GM21526 (cell line): Measurements from ENCODE around the gene BARHL2.

Experiments
- ATAC-seq: cut with Tn5 transposase; IDR thresholded peaks from one replicate; pipeline ENCODE4 v1.9.1; 2021; ENCODE audit warnings: moderate library complexity; ENCODE audit not compliant: unreplicated experiment, low FRiP score

The BARHL2 gene

DNA sequence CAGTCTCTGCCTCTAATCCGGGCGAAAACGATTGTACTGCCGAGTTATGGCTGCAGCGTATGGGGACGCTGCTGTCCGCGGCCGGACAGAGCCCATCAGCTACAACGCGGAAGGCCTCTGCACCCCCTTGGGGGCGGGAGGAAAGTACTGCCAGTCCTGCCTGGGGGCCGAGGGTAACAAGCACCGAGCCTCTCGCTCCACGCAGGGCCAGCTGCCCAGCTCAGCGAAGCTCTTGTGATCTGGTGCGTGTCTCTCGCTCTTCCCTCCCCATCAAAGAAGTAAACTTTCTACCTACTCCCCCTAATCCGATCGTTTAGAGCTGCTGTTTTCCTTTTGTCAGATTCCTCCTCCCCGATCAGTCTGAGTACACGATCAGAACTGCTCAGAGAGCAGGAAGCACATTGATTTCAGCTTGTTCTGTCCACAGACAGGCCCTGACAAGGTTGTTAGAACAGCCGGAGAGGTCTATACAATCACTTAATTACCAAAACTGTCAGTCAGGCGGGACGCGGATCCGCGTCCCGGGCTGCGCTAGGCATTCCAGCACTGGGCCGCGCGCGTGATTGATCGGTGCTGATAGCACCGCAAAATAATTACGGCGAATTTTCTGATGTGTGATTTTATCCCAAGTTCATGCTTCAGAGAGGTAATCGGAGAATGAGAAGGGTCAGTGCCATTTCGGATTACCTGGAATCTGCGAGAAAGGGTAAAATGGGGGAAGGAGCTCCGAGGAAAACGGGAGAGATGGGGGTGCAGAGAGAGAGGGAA, 8.7 kb upstream of the BARHL2 start:
- ATAC-seq: no peak

DNA sequence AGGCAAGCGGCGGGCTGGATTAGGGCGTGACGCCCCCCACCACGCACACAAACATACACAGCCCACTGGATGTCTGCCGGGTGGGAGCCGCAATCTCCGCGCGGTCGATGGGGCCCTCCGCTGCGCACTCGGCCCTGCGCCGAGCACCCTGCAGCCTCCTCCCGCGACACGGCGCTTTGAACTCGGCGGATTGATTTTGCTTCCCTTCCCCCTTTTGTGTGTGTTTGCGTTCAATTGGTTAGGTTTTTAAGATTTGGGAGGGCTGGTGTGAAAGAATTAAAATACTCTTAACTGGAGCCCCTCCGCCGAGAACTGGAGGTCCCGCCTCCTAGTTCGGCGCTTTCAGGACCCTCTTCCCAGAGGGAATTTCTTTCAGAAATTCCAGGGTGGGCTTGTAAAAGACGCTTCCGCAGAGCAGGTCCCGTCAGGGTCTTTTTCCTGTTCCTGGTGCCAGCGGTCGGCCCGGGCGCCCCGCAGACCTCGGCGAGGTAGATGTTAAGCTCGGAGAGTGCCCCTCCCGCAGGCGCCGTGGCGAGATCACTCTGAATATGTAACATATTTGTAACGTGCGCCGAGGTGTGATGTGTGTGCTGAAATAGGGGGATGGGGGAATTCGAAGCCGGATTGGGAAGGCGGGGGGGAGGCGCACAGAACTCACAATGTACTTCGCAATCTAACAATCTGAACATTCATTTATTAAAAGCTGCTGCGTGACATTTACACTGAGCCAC, 8.0 kb upstream of the BARHL2 start:
- no peak for ATAC-seq

DNA sequence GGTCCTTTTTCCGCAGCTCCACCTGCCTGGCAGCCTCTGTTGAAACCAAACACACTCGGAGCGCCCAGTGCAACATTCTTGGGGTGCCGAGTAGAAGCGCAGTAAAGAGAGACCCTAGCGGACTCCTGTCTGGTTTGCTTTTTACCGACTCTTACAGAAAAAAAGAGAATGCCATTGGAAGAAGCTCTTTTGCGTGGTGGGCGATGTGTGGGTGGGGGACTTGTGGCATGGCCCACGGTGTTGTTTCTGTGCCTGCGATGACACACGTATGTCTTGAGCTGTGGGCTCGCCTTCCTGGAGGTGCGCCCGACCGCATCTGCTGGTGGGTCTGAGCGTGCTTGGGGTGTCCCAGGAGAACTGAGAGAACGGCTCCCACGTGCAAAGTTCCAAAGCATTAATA, 7.3 kb upstream of the BARHL2 start:
- ATAC-seq: no peak

DNA sequence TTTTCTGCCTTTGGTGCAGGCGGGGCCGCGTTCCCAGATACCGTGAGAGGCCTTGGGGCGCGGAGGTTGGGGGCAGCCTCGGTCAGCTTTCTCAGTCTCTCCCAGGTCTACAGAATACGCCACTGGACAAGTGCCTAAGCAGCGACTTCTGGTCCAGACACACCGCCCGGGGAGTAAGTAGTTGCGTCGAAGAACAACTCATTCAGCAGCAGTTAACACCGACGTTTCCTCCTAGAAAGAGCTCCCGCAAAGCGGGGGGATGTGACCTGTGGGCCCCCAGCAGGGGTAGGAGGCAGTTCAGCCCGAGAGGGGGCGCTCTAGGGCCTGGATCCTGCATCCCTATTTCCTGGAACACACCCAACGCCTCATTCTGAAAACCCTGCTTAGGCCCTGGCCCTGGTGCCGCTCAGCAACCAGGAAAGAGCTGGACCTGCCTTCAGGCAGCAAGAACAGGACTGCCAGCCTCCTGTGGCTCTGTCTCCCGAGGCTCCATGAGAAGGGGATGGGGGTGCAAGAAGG, 6.5 kb upstream of the BARHL2 start:
- no peak for ATAC-seq

DNA sequence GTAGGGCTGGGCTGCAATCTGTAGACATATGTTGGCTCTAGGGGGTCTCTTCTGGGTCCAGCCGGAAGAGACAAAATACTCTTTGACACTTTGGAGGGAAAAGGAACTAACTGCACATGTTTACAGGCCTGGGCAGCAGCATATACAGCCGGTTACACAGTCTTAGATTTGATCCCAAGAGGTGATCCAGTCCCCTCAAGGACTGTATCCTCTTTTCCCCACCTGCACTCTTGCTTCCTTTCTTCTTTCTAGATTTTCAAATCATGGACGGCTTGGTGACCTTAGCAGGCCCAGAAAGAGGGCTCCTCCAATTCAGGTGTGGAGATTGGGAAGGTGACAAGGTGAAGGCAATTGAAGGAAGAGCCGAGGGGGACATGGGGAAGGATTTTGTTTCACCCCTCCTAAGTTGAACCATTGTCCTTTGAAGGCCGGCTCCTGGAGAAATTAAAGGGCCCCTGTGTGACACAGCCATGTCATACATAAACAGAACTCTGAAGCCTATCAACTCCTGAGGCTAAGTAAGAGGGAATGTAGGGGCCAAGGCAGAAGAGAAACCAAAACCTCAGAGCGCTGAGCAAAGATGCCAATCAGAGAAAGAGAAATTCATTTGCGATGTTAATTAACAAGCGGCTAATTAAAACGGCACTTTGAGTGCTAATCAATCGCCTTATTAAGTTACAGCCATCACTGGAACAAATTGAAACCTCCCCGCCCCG, 5.9 kb upstream of the BARHL2 start:
- no peak for ATAC-seq

DNA sequence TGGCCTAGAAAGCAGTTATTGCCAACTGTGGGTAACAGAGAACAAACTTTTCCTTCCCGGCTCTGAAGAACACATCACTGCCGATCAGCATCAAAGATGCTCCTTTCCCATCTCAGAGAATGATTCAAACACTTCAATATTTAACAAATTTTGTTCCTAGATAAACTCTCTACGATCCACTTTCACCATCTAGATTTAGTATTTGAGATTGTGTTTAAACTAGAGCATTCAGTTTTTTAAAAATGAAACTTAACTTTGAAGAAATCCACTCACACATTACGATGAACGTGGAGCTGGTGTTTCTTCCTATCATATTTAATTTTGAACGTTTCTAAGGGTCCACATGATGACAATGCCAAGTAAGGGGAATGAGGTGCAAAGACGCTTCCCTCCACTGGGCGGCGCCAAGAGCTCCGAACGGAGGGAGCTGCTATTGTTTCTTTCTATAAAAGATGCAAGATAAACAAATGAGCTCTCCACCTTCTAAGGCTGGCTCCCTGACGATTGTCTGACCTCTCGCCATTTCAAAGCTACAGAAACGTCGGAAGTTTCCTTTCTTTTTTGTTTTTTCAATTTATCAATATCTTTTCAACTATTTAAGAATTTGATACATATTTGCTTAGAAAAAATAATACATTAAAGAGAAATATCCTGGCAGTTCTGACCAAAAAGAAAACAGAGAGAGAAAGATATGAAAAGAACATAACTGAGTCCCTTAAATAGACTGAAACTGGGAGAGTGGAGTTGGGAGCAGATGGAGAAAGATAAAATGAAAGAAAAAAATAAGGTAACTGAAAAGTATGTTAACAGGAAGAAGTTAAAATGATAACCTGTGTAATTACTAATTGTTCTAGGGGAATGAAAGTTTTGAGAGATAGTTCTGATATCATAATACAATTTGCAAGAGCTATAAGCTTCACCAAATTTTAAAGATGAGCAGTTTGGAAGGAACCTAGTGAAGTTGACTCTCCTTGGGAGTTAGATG, 4.4 kb upstream of the BARHL2 start:
- ATAC-seq: peak; percentile 58

DNA sequence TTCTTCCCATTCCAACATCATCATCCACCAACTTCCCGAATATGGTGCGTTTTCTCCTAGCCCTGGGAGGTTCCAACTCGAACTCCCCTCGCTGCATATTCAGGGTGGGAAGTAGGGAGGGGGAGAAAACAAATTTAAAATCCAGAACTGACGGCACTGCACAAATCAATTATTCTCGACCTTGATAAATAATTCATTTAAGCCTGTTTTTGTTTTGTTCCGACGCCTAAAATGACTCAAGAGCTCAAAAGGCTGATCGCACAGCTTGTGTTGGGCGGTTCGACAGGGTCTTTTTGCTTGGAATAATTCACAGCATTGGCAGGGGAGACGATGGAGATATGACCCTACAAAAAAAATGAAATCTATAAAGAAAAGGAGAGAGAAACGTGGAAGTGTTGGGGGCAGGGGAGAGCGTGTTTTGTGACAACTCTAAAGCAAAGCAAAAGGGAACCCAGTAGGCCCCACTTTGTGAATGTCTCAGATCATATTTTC, 3.1 kb upstream of the BARHL2 start:
- ATAC-seq: no peak

DNA sequence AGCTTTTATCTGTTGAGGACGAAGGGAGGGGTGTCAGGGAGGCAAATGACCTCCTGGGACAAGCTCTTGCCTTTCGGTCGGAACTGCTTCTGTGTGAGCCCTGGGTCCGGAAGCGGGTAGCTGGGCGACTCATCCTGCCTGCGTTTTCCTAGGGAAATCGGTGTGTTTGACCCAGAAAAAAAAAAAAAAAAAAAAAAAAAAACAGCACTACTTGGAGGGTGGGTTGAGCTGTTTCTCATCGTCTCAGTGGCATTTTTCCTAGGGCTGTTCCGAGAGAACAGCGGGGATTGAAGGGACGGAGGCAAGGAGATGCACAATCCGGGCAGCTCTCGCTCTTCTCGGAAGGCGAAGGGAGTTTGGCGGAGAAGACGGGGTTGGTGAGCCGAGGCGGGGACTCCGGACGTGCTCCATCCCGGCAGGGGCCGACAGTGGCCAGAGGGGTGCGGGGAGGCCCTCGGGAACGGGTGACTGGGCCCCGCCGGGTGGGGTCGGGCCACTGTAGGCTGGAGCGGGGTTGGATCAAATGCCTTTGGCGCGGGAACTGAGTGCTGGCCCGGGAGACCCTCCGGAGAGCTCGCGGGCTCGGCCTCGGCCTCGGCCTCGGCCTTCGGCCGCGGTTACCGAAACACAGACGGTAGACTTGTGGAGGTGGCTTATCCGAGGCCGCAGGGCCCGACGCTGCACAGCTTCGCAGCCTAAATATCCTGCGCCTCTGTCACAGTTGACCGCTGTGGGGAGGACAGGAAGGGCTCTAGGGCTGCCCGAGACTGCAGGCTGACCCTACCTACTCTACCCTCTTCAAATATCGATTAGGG, 2.4 kb upstream of the BARHL2 start:
- ATAC-seq: no peak

DNA sequence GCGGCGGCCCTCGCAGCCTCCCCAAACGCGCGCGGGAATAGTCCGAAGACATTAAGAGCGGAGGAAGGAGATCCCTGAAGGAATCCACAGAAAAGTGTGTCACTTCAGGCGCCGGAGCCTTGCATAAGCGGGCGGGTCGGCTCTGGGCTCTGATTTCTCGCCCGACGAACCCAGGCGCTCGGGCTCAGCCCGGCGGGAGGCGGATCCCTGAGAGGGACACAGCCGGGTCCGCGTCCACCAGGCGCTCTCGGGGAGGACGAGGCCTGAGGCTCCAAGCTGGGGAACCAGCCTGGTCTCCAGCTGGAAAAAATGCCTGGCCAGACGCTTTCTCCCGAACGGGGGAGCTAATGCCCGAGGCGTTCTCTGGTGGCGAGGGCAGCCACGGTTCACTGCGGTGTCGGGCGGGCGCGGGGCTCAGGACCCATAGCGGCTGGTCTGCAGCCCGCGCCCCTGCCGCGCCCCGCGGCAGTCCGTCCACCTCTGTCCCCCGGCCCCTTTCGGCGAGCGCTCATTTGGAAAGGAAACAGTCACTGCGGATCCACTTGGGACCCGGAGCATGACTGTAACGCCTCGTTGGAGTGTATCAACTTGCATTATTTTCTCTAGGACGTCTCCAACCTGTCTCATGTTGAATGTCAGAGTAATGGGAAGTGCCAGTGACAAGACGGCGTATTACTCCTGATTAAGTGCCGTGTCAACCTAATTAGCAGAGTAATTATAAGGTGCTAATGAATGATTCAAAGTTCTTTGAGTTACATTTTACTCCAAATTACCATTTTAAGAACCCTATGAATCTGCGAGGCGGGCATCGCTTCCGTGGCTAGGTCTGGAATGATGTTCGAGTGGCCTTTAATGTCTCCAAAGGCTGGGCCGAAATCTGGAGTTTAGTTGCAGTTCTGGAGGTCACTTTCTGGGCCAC, 1.6 kb upstream of the BARHL2 start:
- no peak for ATAC-seq

DNA sequence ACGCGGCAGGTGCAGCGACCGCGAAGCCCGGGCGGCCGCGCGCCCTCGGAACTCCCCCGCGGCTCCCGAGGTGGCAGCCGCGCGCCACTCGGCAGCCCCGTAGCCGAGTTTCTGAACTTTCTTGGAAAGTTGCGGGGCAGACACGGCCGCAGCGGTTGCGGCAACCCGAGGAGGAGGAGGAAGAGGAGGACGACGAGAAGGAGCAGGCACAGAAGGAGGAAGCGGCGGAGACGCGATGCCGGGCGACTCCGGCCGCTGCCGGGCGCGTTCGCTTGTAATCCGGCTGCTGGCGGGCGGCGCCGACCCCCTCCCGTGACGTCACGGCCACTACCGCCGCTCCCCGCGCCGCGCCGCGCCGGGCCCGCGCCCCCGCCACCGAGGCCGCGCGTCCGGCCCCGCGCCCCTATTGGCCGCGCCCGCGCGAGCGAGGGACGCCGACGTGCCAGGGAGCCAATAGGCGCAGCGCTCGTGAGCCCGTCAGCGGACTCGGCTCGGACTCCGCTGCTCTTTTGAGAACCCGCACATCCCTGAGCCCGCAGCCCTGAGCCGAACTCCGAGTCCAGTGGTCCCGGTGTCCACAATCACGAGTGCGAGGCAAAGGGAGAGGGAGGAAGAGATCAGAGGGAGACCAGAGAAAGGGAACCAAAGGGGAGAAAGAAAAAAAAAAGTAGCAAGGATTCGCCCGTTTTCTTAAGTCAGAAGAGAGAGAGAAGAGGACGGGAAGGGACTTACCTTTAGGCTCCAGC, 736 bp upstream of the BARHL2 start:
- no peak for ATAC-seq

DNA sequence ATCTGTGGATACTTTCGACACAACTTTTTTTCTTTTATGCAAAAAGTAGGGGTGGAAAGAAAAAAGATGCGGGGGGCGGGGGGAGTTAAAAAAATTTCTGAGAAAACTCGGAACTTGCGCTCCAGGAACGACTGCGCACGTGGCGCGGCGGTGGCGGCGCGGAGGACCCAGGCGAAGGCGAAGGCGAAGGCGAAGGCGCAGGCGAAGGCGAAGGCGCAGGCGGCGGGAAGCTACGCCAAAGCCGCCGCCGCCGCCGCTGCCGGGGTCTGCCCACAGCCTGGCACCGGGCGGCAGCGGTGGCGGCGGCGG, 208 bp upstream of the BARHL2 start:
- ATAC-seq: no peak

DNA sequence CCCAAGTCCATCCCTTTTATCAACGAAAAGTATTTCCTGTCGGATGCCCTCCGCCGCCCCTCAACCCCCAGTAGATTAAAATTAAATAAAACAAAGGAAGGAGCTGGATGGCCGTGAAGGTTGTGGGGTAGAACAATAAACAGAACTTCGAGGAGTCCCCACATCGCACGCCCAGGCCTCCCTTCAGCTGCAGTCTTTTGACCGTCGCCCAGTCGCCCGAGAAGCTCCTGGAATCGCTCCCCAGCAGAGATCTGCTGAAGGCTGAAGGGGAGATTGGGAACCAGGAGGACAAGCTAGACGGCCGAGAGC, 905 bp downstream of the BARHL2 start:
- ATAC-seq: no peak

DNA sequence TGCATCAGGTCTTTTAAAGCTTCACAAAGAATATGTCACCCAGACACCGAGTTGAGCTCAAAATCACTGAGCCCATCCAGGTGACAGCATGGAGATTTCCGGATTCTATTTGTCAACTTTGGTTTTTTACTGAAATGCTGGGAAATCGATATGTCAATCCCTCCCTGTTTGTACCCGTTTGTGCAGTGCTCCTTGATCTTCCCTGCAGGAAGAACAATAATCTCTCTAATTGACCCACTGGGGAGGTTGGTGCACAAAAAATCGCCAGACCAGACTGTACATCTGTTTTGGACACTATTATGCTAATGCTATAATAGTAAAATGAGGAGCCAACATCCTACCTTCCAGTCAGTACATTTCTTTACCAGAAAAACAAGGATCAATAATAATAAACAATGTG, 1.8 kb downstream of the BARHL2 start:
- no peak for ATAC-seq

DNA sequence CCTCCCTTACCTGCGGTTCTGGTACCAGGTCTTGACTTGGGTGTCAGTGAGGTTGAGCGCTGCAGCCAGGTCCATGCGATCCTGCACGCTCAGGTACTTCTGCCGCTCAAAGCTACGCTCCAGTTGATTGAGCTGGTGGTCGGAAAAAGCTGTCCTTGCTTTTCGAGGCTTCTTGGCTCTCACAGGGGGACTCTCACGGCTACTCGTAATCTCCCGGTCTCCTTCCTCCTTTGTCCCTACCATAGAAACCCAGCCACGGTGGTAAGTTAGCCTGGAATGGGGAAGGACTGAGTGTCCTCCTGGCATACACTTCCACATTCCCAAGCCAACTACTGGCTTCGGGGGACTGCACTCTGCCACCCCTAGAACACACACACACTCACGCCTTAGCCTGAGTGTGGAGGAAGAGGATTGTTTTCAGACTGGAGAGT, 2.6 kb downstream of the BARHL2 start:
- ATAC-seq: no peak

DNA sequence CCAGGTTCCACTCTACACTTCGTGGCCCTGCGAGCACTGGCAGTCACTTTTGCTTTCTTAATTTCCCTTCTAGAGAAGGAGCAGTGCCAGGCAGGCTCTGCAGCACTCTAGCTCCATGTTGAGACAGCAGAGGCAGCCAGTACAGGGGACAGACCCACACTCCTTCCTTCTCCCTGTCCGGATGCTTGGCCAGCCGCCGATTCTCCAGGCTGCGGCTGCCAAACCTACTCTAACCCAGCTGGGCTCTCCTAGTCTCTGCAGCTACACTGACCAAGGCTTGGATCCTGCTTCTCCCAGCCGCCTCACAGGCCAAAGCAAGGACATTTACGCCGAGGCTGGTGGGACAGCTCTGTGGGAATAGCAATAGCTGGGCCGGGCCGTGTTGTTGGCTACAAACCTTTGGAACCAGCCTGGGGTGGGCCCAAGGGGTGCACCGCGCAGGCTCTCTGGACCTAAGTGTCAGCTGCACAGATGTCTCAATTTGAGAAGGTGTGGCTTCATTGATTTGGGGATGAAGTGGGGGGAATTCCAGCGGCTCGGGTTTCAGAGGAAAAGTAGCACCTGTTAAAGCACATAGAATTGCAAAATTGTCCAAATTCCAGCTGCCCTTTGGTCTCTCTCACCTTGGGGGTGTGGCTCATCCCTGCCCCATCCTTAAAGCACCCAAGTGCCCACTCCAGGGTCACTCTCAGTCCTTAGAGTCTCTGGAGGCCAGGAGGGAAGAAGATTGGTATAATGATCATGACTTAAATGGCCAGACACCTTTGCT, 3.2 kb downstream of the BARHL2 start:
- ATAC-seq: no peak

DNA sequence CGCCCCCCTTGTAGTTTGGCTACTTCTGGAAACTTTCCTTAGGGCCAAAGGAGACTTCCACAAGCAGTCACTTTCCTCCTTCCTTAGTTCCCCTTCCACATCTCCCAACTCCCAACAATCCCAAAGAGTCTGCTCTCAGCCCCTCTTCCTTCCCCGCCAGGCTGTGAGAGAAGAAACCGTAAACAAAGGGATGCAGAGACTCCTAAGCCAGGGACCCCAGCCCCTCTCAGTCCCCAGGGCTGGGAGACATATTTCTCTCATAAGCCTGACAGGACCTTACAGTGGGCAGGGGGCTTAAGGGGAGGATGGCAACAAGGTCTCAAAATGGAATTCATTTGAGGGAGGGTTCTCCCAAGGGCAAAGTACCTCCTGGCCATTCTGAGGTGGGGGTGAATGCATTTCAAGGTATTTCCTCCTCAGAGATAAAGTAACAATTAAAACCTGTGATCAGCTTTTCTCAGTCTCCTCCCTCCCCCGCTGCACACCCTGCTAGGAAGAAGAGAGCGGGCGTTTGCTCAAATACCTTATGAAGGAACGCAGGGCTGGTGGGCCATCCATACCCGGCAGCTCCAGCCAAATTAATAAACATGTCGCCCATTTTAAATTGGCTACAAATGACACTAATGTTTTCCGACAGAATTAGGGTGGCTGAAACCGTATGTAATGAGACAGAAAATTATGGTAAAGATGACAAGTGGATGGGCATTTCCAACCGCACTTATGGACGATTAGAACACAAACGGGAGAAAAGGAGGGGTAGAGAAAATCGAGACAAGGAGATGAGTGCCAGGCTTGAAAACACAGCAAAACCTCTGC, 4.0 kb downstream of the BARHL2 start:
- ATAC-seq: no peak
